T-cell (primary cell): ENCODE results near the gene ELF4. TPM values are rescaled to one million over a fixed set of nuclear protein-coding genes. Genes with fewer than 3 reads are reported as not detected.
A peak's percentile ranks its signal among the peaks of the same experiment; 100 is the strongest.

Experiments
- ATAC-seq, 4 experiments: fragments of 200-7000 bp in 3 of 4; fragments of 150-1000 bp in 1 of 4; cut with Tn5 transposase; replicated peaks in 1 of 4; 1 replicate in 3 of 4; 2 replicates in 1 of 4; pipeline ENCODE4 v1.10.0; 2021; ENCODE audit warnings: moderate library complexity in 3 of 4, mild to moderate bottlenecking in 2 of 4, moderate number of reproducible peaks in 1 of 4
- CTCF ChIA-PET, 2 donors: fragments of 300-600 bp; sonication (Branson Sonifier 250); formaldehyde crosslinking; loops; one replicate each; lab custom pipeline; 2022; ENCODE audit warnings: antibody characterized with exemption in 2 of 2; lab: Charles Lee
- POLR2A ChIA-PET, 2 donors: fragments of 300-600 bp; sonication (Branson Sonifier 250); formaldehyde crosslinking; loops; one replicate each; lab custom pipeline; 2022; ENCODE audit warnings: antibody characterized with exemption in 2 of 2; lab: Charles Lee
- DNase-seq, 35 experiments: peaks; one replicate each; pipeline versions ENCODE4 v3.0.0 to v3.0.0-alpha.2; 2013 to 2023
- H3K27ac ChIP-seq: one replicate; pipeline ENCODE4 v1.5.1; 2013; ENCODE audit warnings: low read length
- H3K27me3 ChIP-seq, 2 experiments: replicated peaks in 1 of 2; 1 replicate in 1 of 2; 2 replicates in 1 of 2; pipeline versions ENCODE4 v1.6.1 to v1.7.0; 2013; ENCODE audit warnings: low read length in 1 of 2, mixed read lengths in 1 of 2; ENCODE audit not compliant: control insufficient read depth in 2 of 2, insufficient read depth in 2 of 2; ENCODE audit errors: extremely low read depth in 1 of 2
- H3K36me3 ChIP-seq, 2 donors: 1 replicate in 1 of 2; 2 replicates in 1 of 2; pipeline versions ENCODE4 v1.6.1 to v1.7.0; 2013; ENCODE audit warnings: low read length in 1 of 2; ENCODE audit not compliant: control insufficient read depth in 2 of 2, insufficient read depth in 1 of 2; ENCODE audit errors: extremely low read depth in 1 of 2
- H3K4me1 ChIP-seq, 2 experiments: 1 replicate in 1 of 2; 2 replicates in 1 of 2; pipeline versions ENCODE4 v1.6.1 to v1.7.0; 2013; ENCODE audit warnings: low read length in 2 of 2, mixed read lengths in 1 of 2; ENCODE audit not compliant: insufficient read depth in 2 of 2, control insufficient read depth in 1 of 2; ENCODE audit errors: extremely low read depth in 1 of 2
- H3K4me3 ChIP-seq, 2 donors: 1 replicate in 1 of 2; 2 replicates in 1 of 2; pipeline versions ENCODE4 v1.5.1 to v1.7.0; 2013; ENCODE audit warnings: mild to moderate bottlenecking in 2 of 2, low read length in 1 of 2, moderate library complexity in 1 of 2; ENCODE audit not compliant: control insufficient read depth in 1 of 2; ENCODE audit errors: extremely low read depth in 1 of 2
- H3K9me3 ChIP-seq: 2 replicates; pipeline ENCODE4 v1.7.0; 2013
- H3K27ac Mint-ChIP-seq, 2 donors: one replicate each; pipeline ENCODE4 v1.8.0; 2020 to 2021; ENCODE audit warnings: mild to moderate bottlenecking in 2 of 2, mixed read lengths in 2 of 2
- H3K27me3 Mint-ChIP-seq, 2 donors: one replicate each; pipeline ENCODE4 v1.8.0; 2021 to 2022; ENCODE audit warnings: mixed read lengths in 2 of 2
- H3K36me3 Mint-ChIP-seq: one replicate; pipeline ENCODE4 v1.8.0; 2021; ENCODE audit warnings: mixed read lengths
- H3K4me1 Mint-ChIP-seq, 3 donors: one replicate each; pipeline ENCODE4 v1.8.0; 2020 to 2022; ENCODE audit warnings: mixed read lengths in 3 of 3, mild to moderate bottlenecking in 1 of 3
- H3K4me3 Mint-ChIP-seq, 3 donors: one replicate each; pipeline ENCODE4 v1.8.0; 2020 to 2022; ENCODE audit warnings: mild to moderate bottlenecking in 3 of 3, mixed read lengths in 3 of 3, moderate library complexity in 3 of 3
- H3K9me3 Mint-ChIP-seq, 3 donors: one replicate each; pipeline ENCODE4 v1.8.0; 2020 to 2022; ENCODE audit warnings: mixed read lengths in 3 of 3
- WGBS: methylation state at CpG from one replicate; pipeline ENCODE4 v1.1.5; 2013; ENCODE audit warnings: missing lambda C conversion rate; ENCODE audit not compliant: insufficient coverage; 5-methylcytosine and 5-hydroxymethylcytosine counted together
- total RNA-seq, 35 experiments: library from RNA in 6 of 35; stranded (reverse) in 6 of 35; fragments of 120-200 nt in 1 of 35; gene quantifications; one replicate each; pipeline versions ENCODE4 v1.2.1 to v1.2.4 and lab custom pipeline; 2013 to 2026

The ELF4 gene
- total RNA-seq, 5 donors from 2014 or later (not counting 1 experiment from before 2014, with no cell fraction given): 30.0 to 35.6 (median 30.6) TPM

GRCh38 chrX:130109429-130110378, 593 bp downstream of the ELF4 start:
- POLR2A ChIA-PET: interaction anchor here in 1 of 2 donors (0.7 to 0.8 kb wide), 2 partner anchors 23 to 25 kb away, joined by 3 to 4 read pairs; no protein-coding TSS in a partner anchor
- ATAC-seq (peak; percentile 9 to 26 (median 22)), DNase-seq (peak in 1 of 35 experiments; percentile 13)
- Mint-ChIP-seq H3K36me3 (peaks cover 2% of the 10 kb centered on the region), H3K27ac (peak overlapping the region; percentile 86), H3K4me1 (peaks cover 16 to 43% (median 29%) of the 10 kb centered on the region in 3 donors), H3K4me3 (peak overlapping the region; percentile 86 to 90 (median 89)), H3K27me3 (no peaks in the 10 kb centered on the region), H3K9me3 (no peaks in the 10 kb centered on the region)
- Histone ChIP-seq H3K9me3 (no peaks in the 10 kb centered on the region), H3K27me3 (no peaks in the 10 kb centered on the region), H3K36me3 (no peaks in the 10 kb centered on the region), H3K4me3 (peak overlapping the region; percentile 67 to 76), H3K4me1 (peaks cover 4 to 50% of the 10 kb centered on the region in 2 experiments), H3K27ac (peak overlapping the region; percentile 58)
- CTCF ChIA-PET: interaction anchor here in 1 of 2 donors (1.0 to 1.5 kb wide), 4 partner anchors 10 to 30 kb away, joined by 3 to 4 read pairs (median 4); no protein-coding TSS in a partner anchor
- WGBS: 3% methylated on average over 44 of the region's 81 CpGs

DNA sequence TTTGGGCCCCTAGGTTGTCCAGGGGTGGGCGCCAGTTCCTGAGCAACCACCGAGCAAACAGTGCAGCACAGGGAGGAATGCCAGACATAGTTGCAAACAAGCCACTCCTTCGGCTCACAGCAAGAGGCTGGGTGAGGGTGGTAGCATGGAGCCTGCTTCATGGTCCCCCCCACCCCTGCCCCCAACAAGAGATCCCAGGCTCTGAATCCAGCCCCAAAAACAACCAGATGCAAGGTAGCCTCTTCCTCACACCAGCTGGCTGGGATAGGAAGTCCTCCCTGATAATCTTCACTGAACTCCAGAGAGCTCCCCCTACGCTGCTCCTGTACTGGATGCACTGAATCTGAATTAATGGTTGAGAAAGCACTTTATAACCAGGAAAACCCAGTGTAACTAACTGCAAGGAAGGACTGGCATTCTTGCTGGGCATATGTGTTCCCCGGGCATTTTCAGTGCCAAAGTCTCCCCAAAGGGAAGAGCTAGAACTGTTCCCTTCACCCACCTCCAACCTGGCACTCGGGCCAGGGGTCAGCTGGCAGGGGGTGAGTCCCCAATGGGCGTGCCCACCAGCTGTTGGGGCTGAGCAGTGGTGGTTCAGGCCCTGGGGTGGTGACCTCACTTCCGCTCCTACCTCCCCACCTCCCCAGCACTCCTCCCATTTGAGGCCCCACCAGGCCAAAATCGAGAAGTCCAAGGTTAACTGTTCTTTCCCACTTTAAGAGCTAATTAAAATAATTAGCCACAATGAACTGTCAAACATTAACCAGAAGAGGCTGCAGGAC, 1.5 kb downstream of the ELF4 start:
- Mint-ChIP-seq H3K4me3 (peak overlapping the region; percentile 86 to 90 (median 89)), H3K27ac (peak overlapping the region; percentile 86), H3K4me1 (peaks cover 24 to 52% (median 34%) of the 10 kb centered on the region in 3 donors), H3K36me3 (peaks cover 7% of the 10 kb centered on the region), H3K9me3 (no peaks in the 10 kb centered on the region), H3K27me3 (peaks cover 0 to 3% of the 10 kb centered on the region in 2 donors)
- H3K27ac ChIP-seq: peak overlapping the region; percentile 58
- no peaks in the 10 kb centered on the region for H3K36me3 ChIP-seq
- peaks cover 4 to 56% of the 10 kb centered on the region in 2 experiments for H3K4me1 ChIP-seq
- H3K9me3 ChIP-seq: no peaks in the 10 kb centered on the region
- ChIA-PET CTCF (interaction anchor here (0.6 to 1.5 kb wide), 6 partner anchors 9 to 78 kb away, joined by 3 to 4 read pairs (median 3); no protein-coding TSS in a partner anchor), POLR2A (no interaction called here)
- H3K4me3 ChIP-seq: peak overlapping the region; percentile 67 to 76
- no peaks in the 10 kb centered on the region for H3K27me3 ChIP-seq
- WGBS: no CpG with 5 or more reads among the region's 9 CpGs
- ATAC-seq (peak in 3 of 4 experiments; percentile 31 to 40 (median 34)), DNase-seq (peak in 9 of 35 experiments; percentile 6 to 53 (median 29))

- no peaks in the 10 kb centered on the region for H3K9me3 Mint-ChIP-seq
- Histone ChIP-seq H3K27ac (no peak overlapping the region), H3K4me3 (no peak overlapping the region), H3K9me3 (no peaks in the 10 kb centered on the region), H3K36me3 (no peaks in the 10 kb centered on the region), H3K27me3 (no peaks in the 10 kb centered on the region), H3K4me1 (peaks cover 4 to 53% of the 10 kb centered on the region in 2 experiments)
- H3K36me3 Mint-ChIP-seq: peaks cover 10% of the 10 kb centered on the region
- H3K4me1 Mint-ChIP-seq: peaks cover 39 to 73% (median 53%) of the 10 kb centered on the region in 3 donors
- CTCF ChIA-PET: no interaction called here
- peak overlapping the region; percentile 46 to 66 for H3K27ac Mint-ChIP-seq
- WGBS: 100% methylated on average over 2 of the region's 10 CpGs
- DNase-seq (no peak), ATAC-seq (no peak)
- H3K27me3 Mint-ChIP-seq: peaks cover 0 to 3% of the 10 kb centered on the region in 2 donors
- H3K4me3 Mint-ChIP-seq: peak overlapping the region in 1 of 3 donors; percentile 17
- POLR2A ChIA-PET: no interaction called here
Observed at GRCh38 chrX:130106071-130106470, 4.2 kb downstream of the ELF4 start.

GRCh38 chrX:130105244-130105643, 5.1 kb downstream of the ELF4 start:
- ChIA-PET POLR2A (no interaction called here), CTCF (no interaction called here)
- H3K9me3 Mint-ChIP-seq: no peaks in the 10 kb centered on the region
- no peak for DNase-seq
- peaks cover 0 to 6% of the 10 kb centered on the region in 2 donors for H3K27me3 Mint-ChIP-seq
- Histone ChIP-seq H3K27me3 (no peaks in the 10 kb centered on the region), H3K9me3 (no peaks in the 10 kb centered on the region), H3K4me1 (peaks cover 4 to 55% of the 10 kb centered on the region in 2 experiments), H3K27ac (no peak overlapping the region), H3K4me3 (no peak overlapping the region), H3K36me3 (no peaks in the 10 kb centered on the region)
- H3K27ac Mint-ChIP-seq: peak overlapping the region; percentile 44 to 68
- H3K36me3 Mint-ChIP-seq: peaks cover 15% of the 10 kb centered on the region
- no peak overlapping the region for H3K4me3 Mint-ChIP-seq
- H3K4me1 Mint-ChIP-seq: peaks cover 48 to 81% (median 61%) of the 10 kb centered on the region in 3 donors
- WGBS: no CpG with 5 or more reads among the region's 3 CpGs
- no peak for ATAC-seq

- ChIA-PET CTCF (no interaction called here), POLR2A (no interaction called here)
- H3K27me3 ChIP-seq: no peaks in the 10 kb centered on the region
- ATAC-seq (no peak), DNase-seq (no peak)
- no peaks in the 10 kb centered on the region for H3K36me3 ChIP-seq
- Mint-ChIP-seq H3K4me3 (peak overlapping the region in 1 of 3 donors; percentile 1), H3K27ac (peak overlapping the region in 1 of 2 donors; percentile 24), H3K36me3 (peaks cover 15% of the 10 kb centered on the region), H3K4me1 (peaks cover 62 to 91% (median 70%) of the 10 kb centered on the region in 3 donors), H3K27me3 (peaks cover 0 to 6% of the 10 kb centered on the region in 2 donors), H3K9me3 (no peaks in the 10 kb centered on the region)
- H3K4me3 ChIP-seq: no peak overlapping the region
- H3K9me3 ChIP-seq: no peaks in the 10 kb centered on the region
- H3K27ac ChIP-seq: no peak overlapping the region
- WGBS: no CpG with 5 or more reads among the region's 3 CpGs
- H3K4me1 ChIP-seq: peaks cover 4 to 64% of the 10 kb centered on the region in 2 experiments
Observed at GRCh38 chrX:130103605-130104004, 6.7 kb downstream of the ELF4 start.
